Neutrophil (primary cell): ENCODE results near the gene EPX.

ENCODE experiments used
- H3K27ac ChIP-seq: fragments of 200-600 bp; sonication (generic); 2 replicates; pipeline ENCODE4 v1.5.1; 2016; ENCODE audit warnings: mild to moderate bottlenecking, moderate library complexity
- H3K27me3 ChIP-seq: fragments of 200-600 bp; sonication (generic); 2 replicates; pipeline ENCODE4 v1.6.0; 2016; ENCODE audit warnings: mild to moderate bottlenecking
- H3K36me3 ChIP-seq: fragments of 200-600 bp; sonication (generic); 2 replicates; pipeline ENCODE4 v1.5.1; 2017
- H3K4me1 ChIP-seq, 2 experiments: fragments of 200-600 bp in 1 of 2; sonication (generic) in 1 of 2; 1 replicate in 1 of 2; 2 replicates in 1 of 2; pipeline versions ENCODE4 v1.5.1 to v1.6.1; 2013 to 2016; ENCODE audit warnings: low read depth in 1 of 2, low read length in 1 of 2, mild to moderate bottlenecking in 1 of 2, moderate library complexity in 1 of 2; ENCODE audit not compliant: control insufficient read depth in 1 of 2, insufficient read depth in 1 of 2
- H3K4me3 ChIP-seq, 2 experiments: fragments of 200-600 bp in 1 of 2; sonication (generic) in 1 of 2; 1 replicate in 1 of 2; 2 replicates in 1 of 2; pipeline ENCODE4 v1.5.1; 2013 to 2016; ENCODE audit warnings: low read depth in 1 of 2, low read length in 1 of 2, mild to moderate bottlenecking in 1 of 2, moderate library complexity in 1 of 2
- H3K9me3 ChIP-seq: fragments of 200-600 bp; sonication (generic); 2 replicates; pipeline ENCODE4 v1.5.1; 2016
- TF ChIP-seq, protein P1 (sequence below): fragments of 200-600 bp; sonication (generic); IDR thresholded peaks from 2 replicates; pipeline ENCODE4 v1.5.1; 2016; ENCODE audit warnings: antibody characterized with exemption

The EPX gene

DNA sequence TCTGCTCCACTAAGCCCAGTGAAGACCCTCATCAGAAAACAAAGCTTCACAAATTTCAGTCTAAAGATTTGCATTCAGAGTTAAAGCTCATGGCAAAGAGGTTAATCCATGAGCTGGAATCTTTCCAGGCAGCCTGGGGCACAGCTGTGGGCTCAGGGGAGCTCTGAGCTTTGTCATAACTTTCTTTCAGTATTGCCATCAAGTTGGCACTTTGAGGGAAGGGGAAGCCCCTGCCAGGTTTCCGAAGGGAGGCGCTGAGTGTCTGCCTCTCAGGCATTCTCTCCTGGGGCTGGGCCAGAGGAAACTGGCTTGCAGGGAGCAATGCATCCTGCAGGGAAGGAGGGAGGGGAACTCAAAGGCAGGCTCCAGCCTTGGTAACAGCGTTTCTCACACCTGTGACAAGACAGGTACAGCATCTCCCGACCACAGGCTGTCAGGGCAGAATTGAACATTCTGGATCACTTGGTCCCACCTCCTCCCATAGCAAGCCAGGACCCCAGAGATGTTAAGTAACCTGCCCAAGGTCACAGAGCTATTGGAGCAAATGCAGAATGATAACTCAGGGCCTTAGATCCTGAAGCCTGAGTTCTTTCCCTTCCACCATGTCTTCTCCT lies 49.8 kb downstream of the EPX start:
- H3K27ac ChIP-seq = no peak overlapping the region
- H3K4me1 ChIP-seq = peaks cover 7% of the 10 kb centered on the region in 2 experiments
- H3K36me3 ChIP-seq = no peaks in the 10 kb centered on the region
- no peaks in the 10 kb centered on the region for H3K9me3 ChIP-seq
- H3K4me3 ChIP-seq = no peak overlapping the region
- peaks cover 52% of the 10 kb centered on the region for H3K27me3 ChIP-seq
- TF ChIP-seq, protein P1, sequence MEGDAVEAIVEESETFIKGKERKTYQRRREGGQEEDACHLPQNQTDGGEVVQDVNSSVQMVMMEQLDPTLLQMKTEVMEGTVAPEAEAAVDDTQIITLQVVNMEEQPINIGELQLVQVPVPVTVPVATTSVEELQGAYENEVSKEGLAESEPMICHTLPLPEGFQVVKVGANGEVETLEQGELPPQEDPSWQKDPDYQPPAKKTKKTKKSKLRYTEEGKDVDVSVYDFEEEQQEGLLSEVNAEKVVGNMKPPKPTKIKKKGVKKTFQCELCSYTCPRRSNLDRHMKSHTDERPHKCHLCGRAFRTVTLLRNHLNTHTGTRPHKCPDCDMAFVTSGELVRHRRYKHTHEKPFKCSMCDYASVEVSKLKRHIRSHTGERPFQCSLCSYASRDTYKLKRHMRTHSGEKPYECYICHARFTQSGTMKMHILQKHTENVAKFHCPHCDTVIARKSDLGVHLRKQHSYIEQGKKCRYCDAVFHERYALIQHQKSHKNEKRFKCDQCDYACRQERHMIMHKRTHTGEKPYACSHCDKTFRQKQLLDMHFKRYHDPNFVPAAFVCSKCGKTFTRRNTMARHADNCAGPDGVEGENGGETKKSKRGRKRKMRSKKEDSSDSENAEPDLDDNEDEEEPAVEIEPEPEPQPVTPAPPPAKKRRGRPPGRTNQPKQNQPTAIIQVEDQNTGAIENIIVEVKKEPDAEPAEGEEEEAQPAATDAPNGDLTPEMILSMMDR = no peak

DNA sequence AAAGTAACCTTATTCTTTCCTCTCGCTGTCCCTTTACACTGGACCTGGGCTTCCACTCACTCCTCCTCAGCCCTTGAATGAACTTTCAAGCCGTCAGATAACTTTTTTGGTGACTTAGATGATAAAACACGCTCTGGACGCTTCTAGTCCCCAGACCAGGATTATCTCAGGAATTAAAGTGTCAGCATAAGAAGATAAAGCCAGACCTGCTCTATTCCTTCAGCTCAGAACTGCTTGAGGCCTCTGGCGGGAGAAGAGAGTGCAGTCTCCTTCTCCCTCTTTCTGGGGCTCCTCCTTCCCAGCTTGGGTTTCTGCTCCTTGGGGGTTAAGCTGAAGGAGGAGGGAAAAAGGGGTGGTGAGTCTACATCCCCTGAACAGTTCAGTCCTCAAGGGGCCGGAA lies 52.4 kb downstream of the EPX start:
- H3K4me3 ChIP-seq = no peak overlapping the region
- H3K9me3 ChIP-seq = no peaks in the 10 kb centered on the region
- H3K4me1 ChIP-seq = peaks cover 15 to 17% of the 10 kb centered on the region in 2 experiments
- no peaks in the 10 kb centered on the region for H3K36me3 ChIP-seq
- H3K27me3 ChIP-seq = peaks cover 64% of the 10 kb centered on the region
- H3K27ac ChIP-seq = no peak overlapping the region
- TF ChIP-seq, protein P1 = no peak

DNA sequence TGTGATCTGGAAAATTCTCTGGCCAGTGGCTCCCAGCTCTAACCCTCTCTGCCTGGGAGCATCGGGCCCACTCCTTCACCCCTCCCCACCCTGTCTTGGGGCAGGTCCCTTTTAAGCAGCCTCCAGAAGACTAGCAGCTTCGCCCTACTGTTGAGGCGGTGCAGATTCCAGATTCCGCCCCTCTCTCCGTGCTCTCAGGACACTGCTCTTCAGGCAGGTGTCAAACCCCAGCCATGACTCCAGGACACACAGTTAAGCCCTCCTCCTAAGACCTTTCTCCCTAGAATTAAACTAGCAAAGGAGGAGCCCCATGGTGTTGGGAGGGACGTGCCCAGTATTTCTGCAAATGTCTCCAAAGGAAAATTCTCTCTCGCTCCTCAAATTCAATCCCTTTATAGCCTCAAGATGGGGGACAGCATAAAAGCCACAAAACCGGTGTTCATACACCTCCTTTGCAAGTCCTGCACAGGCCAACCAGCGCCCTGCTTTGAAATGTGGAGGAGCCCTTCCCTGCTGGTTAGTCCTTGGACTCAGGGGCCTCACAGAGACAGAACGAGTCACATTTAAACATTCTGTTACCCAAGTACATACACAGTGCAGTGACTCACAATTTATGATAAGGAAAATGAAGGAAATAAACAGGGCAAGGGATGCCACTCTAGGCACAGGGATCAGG lies 53.0 kb downstream of the EPX start:
- Histone ChIP-seq H3K27ac (no peak overlapping the region), H3K27me3 (peaks cover 69% of the 10 kb centered on the region), H3K36me3 (no peaks in the 10 kb centered on the region), H3K4me1 (peaks cover 15 to 17% of the 10 kb centered on the region in 2 experiments), H3K4me3 (no peak overlapping the region), H3K9me3 (no peaks in the 10 kb centered on the region)
- TF ChIP-seq, protein P1 = no peak

DNA sequence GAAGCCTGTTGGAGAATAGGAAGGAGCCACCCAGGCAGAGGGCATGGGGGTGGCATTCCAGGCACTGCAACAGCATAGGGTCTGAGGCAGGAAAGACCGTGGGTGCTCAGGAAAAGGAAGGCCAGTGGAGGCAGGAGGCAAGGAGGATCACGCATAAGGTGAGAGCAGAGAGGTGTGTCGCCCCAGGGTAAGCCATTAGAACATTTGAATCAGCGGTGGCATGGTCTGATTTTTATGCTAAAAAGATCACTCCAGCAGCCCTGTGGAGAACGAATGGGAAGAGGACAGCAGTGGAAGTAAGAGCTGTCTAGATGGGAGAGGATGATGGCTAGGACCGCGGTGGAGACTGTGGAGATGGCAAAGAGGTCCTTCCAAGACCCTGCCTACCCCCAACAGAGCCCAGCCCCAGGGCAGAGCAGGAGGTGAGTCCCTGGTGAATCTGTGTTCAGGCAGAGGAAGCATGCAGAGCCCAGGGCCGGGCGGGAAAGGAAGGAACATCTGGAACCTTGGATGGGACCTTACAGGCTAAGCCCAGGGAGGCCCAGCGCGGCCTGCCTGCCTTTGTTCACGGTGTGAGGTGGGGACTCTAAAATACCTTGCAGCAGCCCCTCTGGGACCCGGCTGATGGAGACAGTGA lies 53.7 kb downstream of the EPX start:
- Histone ChIP-seq H3K27me3 (peaks cover 73% of the 10 kb centered on the region), H3K4me3 (no peak overlapping the region), H3K9me3 (no peaks in the 10 kb centered on the region), H3K4me1 (peaks cover 15 to 17% of the 10 kb centered on the region in 2 experiments), H3K36me3 (no peaks in the 10 kb centered on the region), H3K27ac (no peak overlapping the region)
- TF ChIP-seq, protein P1 = no peak

DNA sequence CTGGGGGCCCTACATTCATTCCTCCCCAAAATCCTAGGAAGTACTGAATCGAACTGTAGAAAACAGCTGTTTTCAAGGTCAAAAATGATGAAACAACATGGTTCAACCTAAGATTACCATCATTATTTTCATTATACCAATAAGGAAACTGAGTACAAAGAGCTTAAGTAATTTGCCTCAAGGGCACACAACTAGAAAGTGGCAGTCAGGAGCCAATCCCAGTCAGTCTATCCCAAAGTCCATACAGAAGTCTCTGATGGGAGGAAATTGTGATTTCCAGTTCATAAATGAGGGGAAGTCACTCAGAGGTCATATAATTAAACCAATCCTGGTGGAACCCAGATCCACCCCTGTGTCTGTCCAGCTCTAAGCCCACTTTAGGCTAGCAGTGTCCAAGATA lies 54.3 kb downstream of the EPX start:
- H3K9me3 ChIP-seq = no peaks in the 10 kb centered on the region
- H3K36me3 ChIP-seq = no peaks in the 10 kb centered on the region
- peaks cover 73% of the 10 kb centered on the region for H3K27me3 ChIP-seq
- TF ChIP-seq, protein P1 = no peak
- H3K4me1 ChIP-seq = peaks cover 15 to 17% of the 10 kb centered on the region in 2 experiments
- H3K4me3 ChIP-seq = no peak overlapping the region
- H3K27ac ChIP-seq = no peak overlapping the region
